CD14-positive monocyte (primary cell): ENCODE measurements around the gene GRK2. TPM values are rescaled to one million over a fixed set of nuclear protein-coding genes. Genes with fewer than 3 reads are reported as not detected.

Experiments used
- DNase-seq, 3 donors: peaks; one replicate each; pipeline ENCODE4 v3.0.0-alpha.2; 2011 to 2022
- H2AFZ ChIP-seq: 2 replicates; pipeline ENCODE4 v1.6.0; 2012; ENCODE audit warnings: mild to moderate bottlenecking, low read depth, low read length, inconsistent platforms; ENCODE audit not compliant: insufficient read depth, poor library complexity, severe bottlenecking
- H3K27ac ChIP-seq, 2 donors: 1 replicate in 1 of 2; 2 replicates in 1 of 2; pipeline ENCODE4 v1.5.1; 2012 to 2013; ENCODE audit warnings: low read length in 2 of 2, control low read depth in 1 of 2, inconsistent platforms in 1 of 2, low read depth in 1 of 2, mild to moderate bottlenecking in 1 of 2
- H3K27me3 ChIP-seq, 2 donors: one replicate each; pipeline versions ENCODE4 v1.6.0 to v1.6.1; 2011 to 2013; ENCODE audit warnings: low read length in 2 of 2; ENCODE audit not compliant: control insufficient read depth in 2 of 2, insufficient read depth in 2 of 2
- H3K36me3 ChIP-seq, 2 donors: replicated peaks in 1 of 2; 1 replicate in 1 of 2; 2 replicates in 1 of 2; pipeline versions ENCODE4 v1.5.1 to v1.6.1; 2012 to 2013; ENCODE audit warnings: low read length in 2 of 2, control low read depth in 1 of 2, inconsistent platforms in 1 of 2, mild to moderate bottlenecking in 1 of 2; ENCODE audit not compliant: insufficient read depth in 2 of 2, control insufficient read depth in 1 of 2
- H3K4me1 ChIP-seq, 2 donors: 1 replicate in 1 of 2; 2 replicates in 1 of 2; pipeline versions ENCODE4 v1.5.1 to v1.6.1; 2012 to 2013; ENCODE audit warnings: low read length in 2 of 2, control low read depth in 1 of 2, inconsistent platforms in 1 of 2, mild to moderate bottlenecking in 1 of 2, moderate library complexity in 1 of 2; ENCODE audit not compliant: insufficient read depth in 2 of 2, control insufficient read depth in 1 of 2
- H3K4me2 ChIP-seq: replicated peaks from 2 replicates; pipeline ENCODE3; 2012; ENCODE audit warnings: low read length, moderate library complexity, mild to moderate bottlenecking; ENCODE audit not compliant: poor library complexity, severe bottlenecking; ENCODE audit errors: extremely low read depth
- H3K4me3 ChIP-seq, 3 experiments: fragments of 200-600 bp in 1 of 3; sonication (generic) in 1 of 3; replicated peaks in 1 of 3; 1 replicate in 2 of 3; 2 replicates in 1 of 3; pipeline ENCODE4 v1.5.1; 2011 to 2013; ENCODE audit warnings: low read length in 3 of 3, mild to moderate bottlenecking in 3 of 3, control low read depth in 2 of 3, low read depth in 2 of 3, inconsistent platforms in 1 of 3, moderate library complexity in 1 of 3
- H3K79me2 ChIP-seq: 2 replicates; pipeline ENCODE4 v1.6.0; 2012; ENCODE audit warnings: mild to moderate bottlenecking, control low read depth, inconsistent platforms, low read length, moderate library complexity; ENCODE audit not compliant: insufficient read depth
- H3K9ac ChIP-seq: 2 replicates; pipeline ENCODE4 v1.6.0; 2017; ENCODE audit warnings: low read length, mild to moderate bottlenecking; ENCODE audit not compliant: insufficient read depth, poor library complexity, severe bottlenecking
- H3K9me3 ChIP-seq, 2 donors: replicated peaks in 1 of 2; 1 replicate in 1 of 2; 2 replicates in 1 of 2; pipeline versions ENCODE4 v1.5.1 to v1.6.1; 2012 to 2013; ENCODE audit warnings: low read length in 2 of 2, control low read depth in 1 of 2; ENCODE audit not compliant: control insufficient read depth in 1 of 2, insufficient read depth in 1 of 2
- H4K20me1 ChIP-seq: 2 replicates; pipeline ENCODE4 v1.6.0; 2012; ENCODE audit warnings: mild to moderate bottlenecking, low read length, control low read depth, moderate library complexity; ENCODE audit not compliant: insufficient read depth
- H3K27ac Mint-ChIP-seq, 7 donors: one replicate each; pipeline ENCODE4 v1.8.0; 2020; ENCODE audit warnings: mild to moderate bottlenecking in 7 of 7, mixed read lengths in 7 of 7, moderate library complexity in 6 of 7, inconsistent platforms in 2 of 7
- H3K27me3 Mint-ChIP-seq, 3 donors: one replicate each; pipeline ENCODE4 v1.8.0; 2021 to 2022; ENCODE audit warnings: low read depth in 3 of 3, mild to moderate bottlenecking in 3 of 3, mixed read lengths in 3 of 3, moderate library complexity in 3 of 3, inconsistent platforms in 1 of 3
- H3K36me3 Mint-ChIP-seq, 2 donors: one replicate each; pipeline ENCODE4 v1.8.0; 2020; ENCODE audit warnings: mixed read lengths in 2 of 2, inconsistent platforms in 1 of 2, mild to moderate bottlenecking in 1 of 2
- H3K4me1 Mint-ChIP-seq: one replicate; pipeline ENCODE4 v1.8.0; 2020; ENCODE audit warnings: mild to moderate bottlenecking, mixed read lengths
- H3K4me3 Mint-ChIP-seq, 2 donors: one replicate each; pipeline ENCODE4 v1.8.0; 2020; ENCODE audit warnings: mild to moderate bottlenecking in 2 of 2, mixed read lengths in 2 of 2, moderate library complexity in 1 of 2
- H3K9me3 Mint-ChIP-seq, 7 donors: one replicate each; pipeline ENCODE4 v1.8.0; 2020 to 2022; ENCODE audit warnings: mixed read lengths in 7 of 7, mild to moderate bottlenecking in 6 of 7, moderate library complexity in 6 of 7, inconsistent platforms in 2 of 7
- WGBS: methylation state at CpG from one replicate; pipeline ENCODE4 v1.1.5; 2013; ENCODE audit warnings: missing lambda C conversion rate; ENCODE audit not compliant: insufficient coverage; 5-methylcytosine and 5-hydroxymethylcytosine counted together
- intact Hi-C, 2 donors: fragments of 100-400 bp; cut with micrococcal nuclease; formaldehyde crosslinking; loops; one replicate each; pipeline versions ENCODE4 v1.15.0 to v1.15.1; 2023
- polyA plus RNA-seq, 3 donors: library from polyadenylated mRNA; depleted of rRNA in 1 of 3; unstranded in 2 of 3; stranded (reverse) in 1 of 3; fragments of 300-500 nt in 2 of 3; fragments of >200 nt in 1 of 3; fragmentation: Illumina TruSeq in 2 of 3; gene quantifications; 1 replicate in 2 of 3; 2 replicates in 1 of 3; pipeline ENCODE4 v1.2.3, GENCODE V29; 2012 to 2021
- TF ChIP-seq, protein P1 (sequence below): fragments of 200-600 bp; IDR thresholded peaks from one replicate; pipeline ENCODE4 v1.8.0; 2022; ENCODE audit warnings: antibody characterized with exemption, mild to moderate bottlenecking

GRK2 gene
- polyA plus RNA-seq, 3 donors, result 34.9 to 777 (median 43.0) TPM

DNA sequence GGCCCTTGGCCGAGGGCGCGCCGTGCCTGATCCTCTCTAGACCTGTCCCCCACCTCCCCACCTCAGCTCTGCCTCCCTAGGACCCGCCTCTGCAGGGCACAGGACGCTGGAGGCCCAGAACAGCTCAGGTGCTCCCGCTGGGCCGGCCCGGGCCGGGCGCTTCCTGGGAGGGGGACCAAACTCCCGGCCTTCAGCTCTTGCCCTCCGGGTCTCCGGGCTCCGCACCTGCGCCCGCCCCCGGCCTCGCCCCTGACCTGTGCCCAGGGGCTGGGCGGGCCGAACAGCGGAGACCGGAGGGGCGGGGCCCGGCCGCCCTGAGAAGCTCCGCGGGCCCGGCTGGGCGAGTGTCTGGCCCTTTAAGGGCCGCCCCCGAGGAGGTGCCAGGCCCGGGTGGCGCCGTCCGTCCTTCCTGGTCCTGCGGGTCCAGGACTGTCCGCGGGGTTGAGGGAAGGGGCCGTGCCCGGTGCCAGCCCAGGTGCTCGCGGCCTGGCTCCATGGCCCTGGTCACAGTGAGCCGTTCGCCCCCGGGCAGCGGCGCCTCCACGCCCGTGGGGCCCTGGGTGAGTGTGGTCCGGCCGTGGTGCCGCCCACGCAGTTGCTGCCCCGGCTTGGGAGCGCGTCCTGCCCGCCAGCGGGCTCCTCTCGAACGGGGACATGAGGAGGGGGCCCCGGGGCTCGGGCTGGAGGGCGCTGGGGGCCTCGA, 37.0 kb downstream of the GRK2 start, which contains the start of gene SSH3:
Gene SSH3, plus strand, starts transcription at position 399 of the 703 bp plus-strand sequence. Its CDS starts 96 bp downstream, at position 495.
- H3K9me3 Mint-ChIP-seq, result no peaks in the 10 kb centered on the region
- peak within 1 kb of the TSS; percentile 79 to 85 for H3K4me3 Mint-ChIP-seq
- intact Hi-C loops, result loop anchor here (1.0 to 5.0 kb wide), 2 partner anchors 10 to 36 kb away; partner anchors contain the start of gene GRK2 (in 1 of the 2)
- Histone ChIP-seq H3K36me3 (peaks cover 57% of the 10 kb centered on the region in 2 donors), H3K27me3 (no peaks in the 10 kb centered on the region), H3K79me2 (peaks cover 51% of the 10 kb centered on the region), H3K4me2 (peak within 1 kb of the TSS; percentile 94), H2AFZ (peak within 1 kb of the TSS; percentile 72), H3K9me3 (no peaks in the 10 kb centered on the region), H4K20me1 (peaks cover 78% of the 10 kb centered on the region), H3K4me1 (peaks cover 44 to 64% of the 10 kb centered on the region in 2 donors), H3K9ac (peak within 1 kb of the TSS; percentile 73), H3K27ac (peak within 1 kb of the TSS; percentile 64 to 78), H3K4me3 (peak within 1 kb of the TSS; percentile 40 to 86 (median 66))
- peak within 1 kb of the TSS; percentile 75 to 92 (median 89) for H3K27ac Mint-ChIP-seq
- no peaks in the 10 kb centered on the region for H3K27me3 Mint-ChIP-seq
- TF ChIP-seq, protein P1, sequence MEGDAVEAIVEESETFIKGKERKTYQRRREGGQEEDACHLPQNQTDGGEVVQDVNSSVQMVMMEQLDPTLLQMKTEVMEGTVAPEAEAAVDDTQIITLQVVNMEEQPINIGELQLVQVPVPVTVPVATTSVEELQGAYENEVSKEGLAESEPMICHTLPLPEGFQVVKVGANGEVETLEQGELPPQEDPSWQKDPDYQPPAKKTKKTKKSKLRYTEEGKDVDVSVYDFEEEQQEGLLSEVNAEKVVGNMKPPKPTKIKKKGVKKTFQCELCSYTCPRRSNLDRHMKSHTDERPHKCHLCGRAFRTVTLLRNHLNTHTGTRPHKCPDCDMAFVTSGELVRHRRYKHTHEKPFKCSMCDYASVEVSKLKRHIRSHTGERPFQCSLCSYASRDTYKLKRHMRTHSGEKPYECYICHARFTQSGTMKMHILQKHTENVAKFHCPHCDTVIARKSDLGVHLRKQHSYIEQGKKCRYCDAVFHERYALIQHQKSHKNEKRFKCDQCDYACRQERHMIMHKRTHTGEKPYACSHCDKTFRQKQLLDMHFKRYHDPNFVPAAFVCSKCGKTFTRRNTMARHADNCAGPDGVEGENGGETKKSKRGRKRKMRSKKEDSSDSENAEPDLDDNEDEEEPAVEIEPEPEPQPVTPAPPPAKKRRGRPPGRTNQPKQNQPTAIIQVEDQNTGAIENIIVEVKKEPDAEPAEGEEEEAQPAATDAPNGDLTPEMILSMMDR, result no peak
- peaks cover 52% of the 10 kb centered on the region for H3K4me1 Mint-ChIP-seq
- H3K36me3 Mint-ChIP-seq, result peaks cover 46 to 69% of the 10 kb centered on the region in 2 donors
- peak in 2 of 3 donors; percentile 24 to 47 for DNase-seq
- WGBS, result under 1% methylated on average over 59 of the region's 65 CpGs

GRCh38 chr11:67303835-67304411, 37.6 kb downstream of the GRK2 start:
- H3K9me3 Mint-ChIP-seq, result no peaks in the 10 kb centered on the region
- peaks cover 45% of the 10 kb centered on the region for H3K79me2 ChIP-seq
- peaks cover 71% of the 10 kb centered on the region for H4K20me1 ChIP-seq
- H3K27ac Mint-ChIP-seq, result no peak overlapping the region
- peak overlapping the region; percentile 62 to 79 for H3K4me3 Mint-ChIP-seq
- H3K36me3 Mint-ChIP-seq, result peaks cover 42 to 69% of the 10 kb centered on the region in 2 donors
- H3K36me3 ChIP-seq, result peaks cover 57% of the 10 kb centered on the region in 2 donors
- intact Hi-C loops, result loop anchor here (1.0 to 5.0 kb wide), 2 partner anchors 11 to 37 kb away; partner anchors contain the start of gene GRK2 (in 1 of the 2)
- TF ChIP-seq, protein P1, result no peak
- H3K27ac ChIP-seq, result peak overlapping the region in 1 of 2 donors; percentile 78
- H3K4me1 ChIP-seq, result peaks cover 44 to 60% of the 10 kb centered on the region in 2 donors
- H3K4me2 ChIP-seq, result peak overlapping the region; percentile 94
- H2AFZ ChIP-seq, result peak overlapping the region; percentile 72
- peak overlapping the region; percentile 73 for H3K9ac ChIP-seq
- DNase-seq, result peak in 1 of 3 donors; percentile 24
- H3K27me3 ChIP-seq, result no peaks in the 10 kb centered on the region
- no peaks in the 10 kb centered on the region for H3K9me3 ChIP-seq
- no peaks in the 10 kb centered on the region for H3K27me3 Mint-ChIP-seq
- WGBS, result 5% methylated on average over 31 of the region's 43 CpGs
- peaks cover 49% of the 10 kb centered on the region for H3K4me1 Mint-ChIP-seq
- peak overlapping the region; percentile 40 to 86 (median 66) for H3K4me3 ChIP-seq
